ENCODE data around the gene CFAP57.

Gene CFAP57

GRCh38 chr1:43147625-43148327 lies 24.4 kb upstream of the CFAP57 start:
- Mint-ChIP-seq H3K4me3 (no peak overlapping the region), H3K4me1 (ENCODE audit: low read depth in 2 of 2) (no peaks in the 10 kb centered on the region), H3K9me3 (no peaks in the 10 kb centered on the region), H3K27ac (no peak overlapping the region), H3K36me3 (ENCODE audit: insufficient read depth) (no peaks in the 10 kb centered on the region), H3K27me3 (peaks cover 79 to 87% of the 10 kb centered on the region in 2 donors)
- ATAC-seq (replicated peaks) (peak; percentile 31), DNase-seq (peak in 1 of 3 experiments; percentile 5)

- Mint-ChIP-seq H3K36me3 (ENCODE audit: insufficient read depth) (no peaks in the 10 kb centered on the region), H3K4me1 (ENCODE audit: low read depth in 2 of 2) (no peaks in the 10 kb centered on the region), H3K27ac (no peak overlapping the region), H3K4me3 (no peak overlapping the region), H3K27me3 (peaks cover 60 to 66% of the 10 kb centered on the region in 2 donors), H3K9me3 (no peaks in the 10 kb centered on the region)
- ATAC-seq (replicated peaks) = no peak
- no peak for DNase-seq
Measured at GRCh38 chr1:43149889-43150288, 22.2 kb upstream of the CFAP57 start.

GRCh38 chr1:43152866-43153265 lies 19.3 kb upstream of the CFAP57 start:
- Mint-ChIP-seq H3K27me3 (peaks cover 39 to 47% of the 10 kb centered on the region in 2 donors), H3K36me3 (ENCODE audit: insufficient read depth) (no peaks in the 10 kb centered on the region), H3K27ac (no peak overlapping the region), H3K4me1 (ENCODE audit: low read depth in 2 of 2) (no peaks in the 10 kb centered on the region), H3K4me3 (no peak overlapping the region), H3K9me3 (no peaks in the 10 kb centered on the region)
- ATAC-seq (replicated peaks) = no peak
- no peak for DNase-seq

GRCh38 chr1:43153443-43153842 lies 18.7 kb upstream of the CFAP57 start:
- Mint-ChIP-seq H3K27me3 (peaks cover 37 to 43% of the 10 kb centered on the region in 2 donors), H3K27ac (no peak overlapping the region)

GRCh38 chr1:43156026-43156425 lies 16.1 kb upstream of the CFAP57 start:
- Mint-ChIP-seq H3K27me3 (peaks cover 13 to 18% of the 10 kb centered on the region in 2 donors), H3K27ac (peak overlapping the region in 1 of 2 donors; percentile 15), H3K36me3 (ENCODE audit: insufficient read depth) (no peaks in the 10 kb centered on the region), H3K4me3 (no peak overlapping the region), H3K9me3 (no peaks in the 10 kb centered on the region), H3K4me1 (ENCODE audit: low read depth in 2 of 2) (no peaks in the 10 kb centered on the region)
- ATAC-seq (replicated peaks) (no peak), DNase-seq (no peak)

More at GRCh38 chr1:43153443-43153842, 18.7 kb upstream of the CFAP57 start:
- Mint-ChIP-seq H3K36me3 (ENCODE audit: insufficient read depth) (no peaks in the 10 kb centered on the region), H3K9me3 (no peaks in the 10 kb centered on the region), H3K4me3 (no peak overlapping the region), H3K4me1 (ENCODE audit: low read depth in 2 of 2) (no peaks in the 10 kb centered on the region)
- DNase-seq (no peak), ATAC-seq (replicated peaks) (no peak)

GRCh38 chr1:43165162-43165561 lies 7.0 kb upstream of the CFAP57 start:
- Mint-ChIP-seq H3K4me1 (ENCODE audit: low read depth in 2 of 2) (peaks cover 0 to 4% of the 10 kb centered on the region in 2 donors), H3K36me3 (ENCODE audit: insufficient read depth) (peaks cover 64% of the 10 kb centered on the region), H3K27ac (peak overlapping the region in 1 of 2 donors; percentile 16), H3K9me3 (no peaks in the 10 kb centered on the region), H3K4me3 (no peak overlapping the region), H3K27me3 (no peaks in the 10 kb centered on the region)
- DNase-seq (no peak), ATAC-seq (replicated peaks) (no peak)

GRCh38 chr1:43165765-43166164 lies 6.4 kb upstream of the CFAP57 start:
- H3K27ac Mint-ChIP-seq = peak overlapping the region in 1 of 2 donors; percentile 16
- no peak overlapping the region for H3K4me3 Mint-ChIP-seq
- ATAC-seq (replicated peaks) = no peak
- no peak for DNase-seq
- H3K27me3 Mint-ChIP-seq = no peaks in the 10 kb centered on the region
- peaks cover 64% of the 10 kb centered on the region for H3K36me3 Mint-ChIP-seq (ENCODE audit: insufficient read depth)
- H3K4me1 Mint-ChIP-seq (ENCODE audit: low read depth in 2 of 2) = peaks cover 4% of the 10 kb centered on the region in 2 donors
- H3K9me3 Mint-ChIP-seq = no peaks in the 10 kb centered on the region

GRCh38 chr1:43171312-43171875 lies 736 bp upstream of the CFAP57 start:
- H3K27me3 Mint-ChIP-seq = peaks cover 15 to 20% of the 10 kb centered on the region in 2 donors
- H3K36me3 Mint-ChIP-seq (ENCODE audit: insufficient read depth) = peaks cover 35% of the 10 kb centered on the region
- ATAC-seq (replicated peaks) (no peak), DNase-seq (no peak)
- peak overlapping the region; percentile 88 to 97 for H3K27ac Mint-ChIP-seq
- no peaks in the 10 kb centered on the region for H3K9me3 Mint-ChIP-seq
- peak overlapping the region; percentile 96 to 97 for H3K4me3 Mint-ChIP-seq
- peaks cover 15 to 17% of the 10 kb centered on the region in 2 donors for H3K4me1 Mint-ChIP-seq (ENCODE audit: low read depth in 2 of 2)

GRCh38 chr1:43172527-43172972 lies 420 bp downstream of the CFAP57 start:
- Mint-ChIP-seq H3K4me3 (peak overlapping the region; percentile 96 to 97), H3K4me1 (ENCODE audit: low read depth in 2 of 2) (peaks cover 15 to 17% of the 10 kb centered on the region in 2 donors), H3K36me3 (ENCODE audit: insufficient read depth) (peaks cover 24% of the 10 kb centered on the region), H3K9me3 (no peaks in the 10 kb centered on the region), H3K27me3 (peaks cover 26 to 32% of the 10 kb centered on the region in 2 donors), H3K27ac (peak overlapping the region; percentile 88 to 97)
- ATAC-seq (replicated peaks) = peak; percentile 81
- peak in 1 of 3 experiments; percentile 72 for DNase-seq

GRCh38 chr1:43174873-43175272 lies 2.7 kb downstream of the CFAP57 start:
- DNase-seq (no peak), ATAC-seq (replicated peaks) (no peak)
- H3K9me3 Mint-ChIP-seq = no peaks in the 10 kb centered on the region
- H3K36me3 Mint-ChIP-seq (ENCODE audit: insufficient read depth) = peaks cover 8% of the 10 kb centered on the region
- peaks cover 26 to 38% of the 10 kb centered on the region in 2 donors for H3K27me3 Mint-ChIP-seq
- H3K27ac Mint-ChIP-seq = no peak overlapping the region
- H3K4me3 Mint-ChIP-seq = no peak overlapping the region
- H3K4me1 Mint-ChIP-seq (ENCODE audit: low read depth in 2 of 2) = peaks cover 15 to 17% of the 10 kb centered on the region in 2 donors

GRCh38 chr1:43177691-43178090 lies 5.6 kb downstream of the CFAP57 start:
- peaks cover 26 to 38% of the 10 kb centered on the region in 2 donors for H3K27me3 Mint-ChIP-seq
- DNase-seq = no peak
- H3K27ac Mint-ChIP-seq = no peak overlapping the region
- peaks cover 3% of the 10 kb centered on the region for H3K36me3 Mint-ChIP-seq (ENCODE audit: insufficient read depth)
- H3K4me3 Mint-ChIP-seq = no peak overlapping the region
- H3K4me1 Mint-ChIP-seq (ENCODE audit: low read depth in 2 of 2) = peaks cover 0 to 3% of the 10 kb centered on the region in 2 donors
- H3K9me3 Mint-ChIP-seq = no peaks in the 10 kb centered on the region
- ATAC-seq (replicated peaks) = no peak

GRCh38 chr1:43184388-43184787 lies 12.3 kb downstream of the CFAP57 start:
- H3K36me3 Mint-ChIP-seq (ENCODE audit: insufficient read depth) = peaks cover 3% of the 10 kb centered on the region
- no peak overlapping the region for H3K4me3 Mint-ChIP-seq
- H3K27me3 Mint-ChIP-seq = peaks cover 14 to 19% of the 10 kb centered on the region in 2 donors
- ATAC-seq (replicated peaks) = no peak
- DNase-seq = no peak
- no peaks in the 10 kb centered on the region for H3K9me3 Mint-ChIP-seq
- no peak overlapping the region for H3K27ac Mint-ChIP-seq
- H3K4me1 Mint-ChIP-seq (ENCODE audit: low read depth in 2 of 2) = no peaks in the 10 kb centered on the region

GRCh38 chr1:43184995-43185394 lies 12.9 kb downstream of the CFAP57 start:
- H3K27me3 Mint-ChIP-seq = peaks cover 14 to 19% of the 10 kb centered on the region in 2 donors
- no peaks in the 10 kb centered on the region for H3K4me1 Mint-ChIP-seq (ENCODE audit: low read depth in 2 of 2)
- no peak overlapping the region for H3K27ac Mint-ChIP-seq
- no peak overlapping the region for H3K4me3 Mint-ChIP-seq
- H3K9me3 Mint-ChIP-seq = no peaks in the 10 kb centered on the region
- DNase-seq (no peak), ATAC-seq (replicated peaks) (no peak)
- peaks cover 3% of the 10 kb centered on the region for H3K36me3 Mint-ChIP-seq (ENCODE audit: insufficient read depth)

GRCh38 chr1:43188106-43188505 lies 16.0 kb downstream of the CFAP57 start:
- Mint-ChIP-seq H3K36me3 (ENCODE audit: insufficient read depth) (no peaks in the 10 kb centered on the region), H3K4me1 (ENCODE audit: low read depth in 2 of 2) (no peaks in the 10 kb centered on the region), H3K9me3 (no peaks in the 10 kb centered on the region), H3K27ac (no peak overlapping the region), H3K4me3 (no peak overlapping the region), H3K27me3 (peaks cover 32 to 36% of the 10 kb centered on the region in 2 donors)
- DNase-seq (no peak), ATAC-seq (replicated peaks) (no peak)
